Epithelial cell of proximal tubule (primary cell): ENCODE measurements around the gene ZC3H14. TPM values are rescaled to one million over a fixed set of nuclear protein-coding genes. Genes with fewer than 3 reads are reported as not detected.
"Not testable (repeated sequence)": the region's sequence is repeated elsewhere in the genome, so short reads cannot be mapped to it uniquely, and the experiment has no call there.

Experiments
- DNase-seq: peaks from one replicate; pipeline ENCODE4 v3.0.0-alpha.2; 2011; ENCODE audit warnings: low read depth
- H3K4me3 ChIP-seq: 2 replicates; pipeline ENCODE4 v1.5.1; 2011; ENCODE audit warnings: low read depth, mild to moderate bottlenecking, low read length
- CTCF ChIP-seq: conservative IDR thresholded peaks from 2 replicates; pipeline ENCODE4 v1.5.1; 2012; ENCODE audit warnings: low read depth, mild to moderate bottlenecking, low read length
- total RNA-seq: library from RNA; depleted of rRNA; stranded (reverse); fragments of >200 nt; gene quantifications from 2 replicates; pipeline ENCODE4 v1.2.3, GENCODE V29; 2015

Gene ZC3H14
- total RNA-seq, 1 donor from 2014 or later: 55.1 TPM

- TF ChIP-seq CTCF: no peak
- no peak for DNase-seq
- H3K4me3 ChIP-seq: no peak overlapping the region
These were observed 40.4 kb upstream of the ZC3H14 start for GRCh38 chr14:88522393-88522792.

- H3K4me3 ChIP-seq: not testable (repeated sequence)
These were observed 32.9 kb upstream of the ZC3H14 start for GRCh38 chr14:88529889-88530288.

GRCh38 chr14:88533064-88533602 lies 29.7 kb upstream of the ZC3H14 start:
- no peak for TF ChIP-seq CTCF
- no peak for DNase-seq
- H3K4me3 ChIP-seq: no peak overlapping the region

More at GRCh38 chr14:88529889-88530288, 32.9 kb upstream of the ZC3H14 start:
- not testable (repeated sequence) for DNase-seq

- H3K4me3 ChIP-seq: no peak overlapping the region
- no peak for TF ChIP-seq CTCF
- no peak for DNase-seq
These were observed 27.7 kb upstream of the ZC3H14 start for GRCh38 chr14:88535149-88535548.

GRCh38 chr14:88535813-88536212 lies 27.0 kb upstream of the ZC3H14 start:
- DNase-seq: no peak
- no peak overlapping the region for H3K4me3 ChIP-seq
- TF ChIP-seq CTCF: no peak

- no peak for DNase-seq
- no peak overlapping the region for H3K4me3 ChIP-seq
- TF ChIP-seq CTCF: no peak
These were observed 21.5 kb upstream of the ZC3H14 start for GRCh38 chr14:88541324-88541723.

GRCh38 chr14:88542857-88543795 lies 19.7 kb upstream of the ZC3H14 start:
- no peak overlapping the region for H3K4me3 ChIP-seq
- no peak for DNase-seq
- TF ChIP-seq CTCF: no peak
